GM23338 (cell line): ENCODE data around the gene ACTG2.

ENCODE experiments used
- EZH2phosphoT487 ChIP-seq: fragments of 200-600 bp; sonication (generic); IDR thresholded peaks from one replicate; pipeline ENCODE4 v1.8.1; 2018; ENCODE audit warnings: antibody characterized with exemption; ENCODE audit not compliant: unreplicated experiment
- POLR2AphosphoS5 ChIP-seq: IDR thresholded peaks from 2 replicates; pipeline ENCODE4 v1.6.1; 2016; ENCODE audit warnings: antibody characterized with exemption, low read depth
- TF ChIP-seq, protein P1 (sequence below), 2 experiments: fragments of 200-600 bp in 1 of 2; sonication (generic) in 1 of 2; conservative IDR thresholded peaks; 2 replicates each; pipeline versions ENCODE4 v1.5.1 to v1.6.1; 2016 to 2017; ENCODE audit warnings: antibody characterized with exemption in 2 of 2, low read depth in 2 of 2, mild to moderate bottlenecking in 2 of 2, moderate library complexity in 1 of 2

DNA sequence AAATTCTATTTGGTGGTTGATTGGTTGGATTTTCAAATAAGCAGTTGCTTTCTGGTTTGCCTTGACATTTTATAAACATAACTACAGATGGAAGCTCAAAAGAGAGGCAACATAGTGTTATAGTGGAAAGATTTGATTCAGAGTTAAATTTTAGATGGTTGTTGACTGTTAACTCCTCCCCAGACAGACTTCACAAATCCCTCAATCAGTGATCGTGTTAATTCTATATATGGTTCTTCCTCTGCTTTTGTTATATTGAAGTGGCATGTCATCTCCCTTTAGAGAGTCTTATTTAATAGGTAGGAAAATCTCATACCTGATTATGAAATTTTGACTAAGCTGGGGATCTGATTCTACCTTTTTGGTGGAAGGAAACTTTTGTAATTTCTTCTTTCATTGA, 53.4 kb downstream of the ACTG2 start:
- TF ChIP-seq POLR2AphosphoS5 (no peak), EZH2phosphoT487 (no peak)
- TF ChIP-seq, protein P1, sequence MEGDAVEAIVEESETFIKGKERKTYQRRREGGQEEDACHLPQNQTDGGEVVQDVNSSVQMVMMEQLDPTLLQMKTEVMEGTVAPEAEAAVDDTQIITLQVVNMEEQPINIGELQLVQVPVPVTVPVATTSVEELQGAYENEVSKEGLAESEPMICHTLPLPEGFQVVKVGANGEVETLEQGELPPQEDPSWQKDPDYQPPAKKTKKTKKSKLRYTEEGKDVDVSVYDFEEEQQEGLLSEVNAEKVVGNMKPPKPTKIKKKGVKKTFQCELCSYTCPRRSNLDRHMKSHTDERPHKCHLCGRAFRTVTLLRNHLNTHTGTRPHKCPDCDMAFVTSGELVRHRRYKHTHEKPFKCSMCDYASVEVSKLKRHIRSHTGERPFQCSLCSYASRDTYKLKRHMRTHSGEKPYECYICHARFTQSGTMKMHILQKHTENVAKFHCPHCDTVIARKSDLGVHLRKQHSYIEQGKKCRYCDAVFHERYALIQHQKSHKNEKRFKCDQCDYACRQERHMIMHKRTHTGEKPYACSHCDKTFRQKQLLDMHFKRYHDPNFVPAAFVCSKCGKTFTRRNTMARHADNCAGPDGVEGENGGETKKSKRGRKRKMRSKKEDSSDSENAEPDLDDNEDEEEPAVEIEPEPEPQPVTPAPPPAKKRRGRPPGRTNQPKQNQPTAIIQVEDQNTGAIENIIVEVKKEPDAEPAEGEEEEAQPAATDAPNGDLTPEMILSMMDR (conservative IDR thresholded peaks at IDR 0.05; ENCODE audit: low read depth in 2 of 2), result no peak
